Muscle layer of duodenum (tissue), 2 donors: Measurements from ENCODE around the gene ALDH2.
A peak's percentile ranks its signal among the peaks of the same experiment; 100 is the strongest.

Source experiments
- H3K27ac ChIP-seq: one replicate; pipeline ENCODE4 v1.7.0; 2013; ENCODE audit warnings: mild to moderate bottlenecking, low read length
- H3K27me3 ChIP-seq: one replicate; pipeline ENCODE4 v1.7.0; 2013; ENCODE audit warnings: low read depth, mild to moderate bottlenecking, control low read depth, low read length
- H3K36me3 ChIP-seq, 2 donors: one replicate each; pipeline ENCODE4 v1.7.0; 2013; ENCODE audit warnings: low read length in 2 of 2, control low read depth in 1 of 2, mild to moderate bottlenecking in 1 of 2; ENCODE audit not compliant: insufficient read depth in 2 of 2, control insufficient read depth in 1 of 2
- H3K4me1 ChIP-seq, 2 donors: one replicate each; pipeline ENCODE4 v1.7.0; 2013; ENCODE audit warnings: low read length in 2 of 2, mild to moderate bottlenecking in 2 of 2, control low read depth in 1 of 2, moderate library complexity in 1 of 2; ENCODE audit not compliant: insufficient read depth in 2 of 2, control insufficient read depth in 1 of 2
- H3K4me3 ChIP-seq, 2 donors: one replicate each; pipeline ENCODE4 v1.7.0; 2013; ENCODE audit warnings: low read length in 2 of 2, low read depth in 1 of 2, mild to moderate bottlenecking in 1 of 2
- H3K9me3 ChIP-seq, 2 donors: one replicate each; pipeline ENCODE4 v1.7.0; 2013; ENCODE audit warnings: low read length in 2 of 2, control low read depth in 1 of 2, mild to moderate bottlenecking in 1 of 2; ENCODE audit not compliant: control insufficient read depth in 1 of 2
- donor health status: healthy.

The ALDH2 gene

DNA sequence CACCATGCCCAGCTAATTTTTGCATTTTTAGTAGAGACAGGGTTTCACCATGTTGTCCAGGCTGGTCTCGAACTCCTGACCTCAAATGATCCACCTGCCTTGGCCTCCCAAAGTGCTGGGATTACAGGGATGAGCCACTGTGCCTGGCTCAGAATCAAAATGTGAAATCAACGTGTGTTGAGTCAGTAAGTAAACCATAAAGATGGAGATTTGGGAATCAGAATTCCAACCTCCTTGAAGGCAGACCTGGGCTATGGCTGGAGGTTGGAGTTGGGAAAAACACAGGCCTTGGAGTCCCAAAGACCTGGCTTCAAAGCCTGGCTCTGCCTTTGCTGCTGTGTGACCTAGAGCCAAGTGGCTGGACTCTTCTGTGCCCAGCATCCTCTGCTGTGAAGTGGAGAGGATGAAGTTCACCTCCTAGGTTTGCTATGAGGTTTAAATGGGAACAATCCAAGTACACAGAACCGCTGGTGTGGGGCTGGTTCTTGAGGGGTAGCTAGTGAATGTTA, 10.2 kb downstream of the ALDH2 start:
- no peaks in the 10 kb centered on the region for H3K9me3 ChIP-seq
- H3K27me3 ChIP-seq = no peaks in the 10 kb centered on the region
- H3K36me3 ChIP-seq = peaks cover 9 to 15% of the 10 kb centered on the region in 2 donors
- peaks cover 38 to 60% of the 10 kb centered on the region in 2 donors for H3K4me1 ChIP-seq
- peak overlapping the region; percentile 97 for H3K27ac ChIP-seq
- H3K4me3 ChIP-seq = no peak overlapping the region

DNA sequence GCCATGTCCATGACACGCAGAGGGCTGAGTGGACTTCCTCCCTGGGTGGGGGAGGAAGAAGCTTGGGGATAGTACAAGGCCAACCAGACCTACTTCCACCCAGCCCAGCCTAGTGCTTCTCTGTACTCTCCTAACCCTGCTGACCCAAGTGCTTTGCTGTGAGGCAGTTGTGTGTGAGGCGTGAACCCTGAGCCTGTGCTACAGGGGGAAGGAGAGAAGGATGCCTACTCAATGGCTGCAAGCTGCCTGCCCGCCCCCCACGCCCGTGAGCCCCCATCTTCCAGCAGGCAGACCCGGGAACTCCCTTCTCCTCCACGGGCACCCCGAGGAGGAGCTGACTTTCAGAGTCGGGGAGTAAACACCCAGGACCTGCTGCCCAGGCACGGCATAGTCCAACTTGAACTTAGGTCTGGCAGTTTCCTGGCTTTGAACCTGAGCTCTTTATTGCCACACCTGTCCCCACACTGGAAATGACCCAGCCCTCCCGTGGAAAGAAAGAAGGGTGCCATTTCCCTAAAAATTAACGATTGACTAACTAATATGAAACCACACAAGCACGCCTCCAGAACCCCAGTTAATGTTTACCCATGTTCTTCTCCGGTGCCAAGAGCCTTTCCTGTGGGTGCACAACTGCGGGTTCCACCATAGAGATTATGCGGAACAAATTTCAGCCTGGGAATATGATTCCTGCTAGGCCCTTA, 10.8 kb downstream of the ALDH2 start:
- peak overlapping the region; percentile 97 for H3K27ac ChIP-seq

DNA sequence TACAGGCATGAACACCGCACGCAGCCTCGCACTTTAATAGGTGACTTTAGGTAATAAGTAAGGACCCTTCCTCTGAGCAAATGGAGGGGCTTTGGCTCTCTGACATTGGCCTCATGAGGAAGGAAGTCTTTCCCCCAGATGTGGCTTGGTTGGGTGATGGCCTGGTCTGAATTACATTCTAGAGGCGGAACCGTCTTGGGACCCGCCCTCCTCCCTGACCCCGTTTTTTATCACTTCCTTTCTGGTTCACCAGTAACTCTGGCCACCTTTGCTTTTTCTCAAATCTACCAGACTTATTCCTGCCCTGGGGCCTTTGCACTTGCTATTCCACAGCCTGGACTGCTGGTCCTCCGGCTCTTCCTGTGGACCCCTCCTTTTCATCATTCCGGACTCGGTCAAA, 13.4 kb downstream of the ALDH2 start:
- H3K27me3 ChIP-seq = no peaks in the 10 kb centered on the region
- peak overlapping the region; percentile 6 for H3K27ac ChIP-seq
- peaks cover 20 to 27% of the 10 kb centered on the region in 2 donors for H3K4me1 ChIP-seq
- no peaks in the 10 kb centered on the region for H3K9me3 ChIP-seq
- H3K4me3 ChIP-seq = no peak overlapping the region
- peaks cover 32 to 40% of the 10 kb centered on the region in 2 donors for H3K36me3 ChIP-seq

More for the DNA sequence above, 10.8 kb downstream of the ALDH2 start:
- Histone ChIP-seq H3K9me3 (no peaks in the 10 kb centered on the region), H3K4me3 (no peak overlapping the region), H3K27me3 (no peaks in the 10 kb centered on the region), H3K4me1 (peaks cover 38 to 54% of the 10 kb centered on the region in 2 donors), H3K36me3 (peaks cover 11 to 16% of the 10 kb centered on the region in 2 donors)

DNA sequence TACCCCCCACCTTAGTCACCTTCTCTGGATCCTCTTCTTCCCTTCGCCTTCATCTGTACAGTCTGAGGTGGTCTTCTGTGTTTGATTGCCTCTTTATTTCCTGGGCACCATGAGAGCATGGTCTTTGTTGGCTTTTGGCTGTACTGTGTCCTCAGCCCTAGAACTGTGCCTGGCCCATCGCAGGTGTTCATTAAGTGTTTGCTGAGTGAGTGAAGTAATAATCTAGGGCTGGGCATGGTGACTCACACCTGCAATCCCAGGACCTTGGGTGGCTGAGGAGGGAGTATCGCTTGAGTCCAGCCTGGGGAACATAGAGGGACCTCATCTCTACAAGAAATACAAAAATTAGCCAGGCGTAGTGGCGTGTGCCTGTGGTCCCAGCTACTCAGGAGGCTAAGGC, 13.9 kb downstream of the ALDH2 start:
- no peaks in the 10 kb centered on the region for H3K9me3 ChIP-seq
- peaks cover 16 to 23% of the 10 kb centered on the region in 2 donors for H3K4me1 ChIP-seq
- H3K27ac ChIP-seq = peak overlapping the region; percentile 33

DNA sequence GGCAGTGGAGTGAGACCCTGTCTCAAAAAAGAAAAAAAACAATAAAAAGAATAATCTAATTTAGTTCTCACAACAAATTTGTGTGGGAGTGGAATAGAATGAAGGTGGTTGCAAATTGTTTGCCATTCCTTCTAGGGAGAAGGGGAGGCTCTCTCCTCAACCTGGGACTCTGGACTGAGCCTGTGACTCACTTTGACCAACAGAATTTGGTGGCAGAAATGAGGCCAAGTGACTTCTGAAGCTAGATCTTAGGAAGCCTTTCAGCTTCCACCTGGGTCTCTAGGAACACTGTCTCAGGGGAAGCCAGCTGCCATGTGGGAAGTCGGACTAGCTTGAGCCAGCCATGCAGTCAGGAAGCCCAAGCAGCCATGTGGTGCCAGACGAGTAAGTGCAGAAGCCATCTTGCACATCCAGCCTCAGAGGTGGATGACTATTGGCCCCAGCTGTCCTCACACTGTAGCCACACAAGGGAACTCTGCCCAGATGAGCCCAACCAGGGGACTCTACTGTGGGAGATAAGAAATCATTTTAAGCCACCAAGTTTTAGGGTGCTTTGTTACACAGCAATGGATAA, 14.4 kb downstream of the ALDH2 start:
- H3K27ac ChIP-seq = peak overlapping the region; percentile 33
- H3K27me3 ChIP-seq = no peaks in the 10 kb centered on the region
- H3K36me3 ChIP-seq = peaks cover 40 to 44% of the 10 kb centered on the region in 2 donors
- no peak overlapping the region for H3K4me3 ChIP-seq
- peaks cover 11 to 18% of the 10 kb centered on the region in 2 donors for H3K4me1 ChIP-seq
- no peaks in the 10 kb centered on the region for H3K9me3 ChIP-seq

More for the DNA sequence above, 13.9 kb downstream of the ALDH2 start:
- H3K27me3 ChIP-seq = no peaks in the 10 kb centered on the region
- H3K4me3 ChIP-seq = no peak overlapping the region
- H3K36me3 ChIP-seq = peaks cover 36 to 44% of the 10 kb centered on the region in 2 donors

DNA sequence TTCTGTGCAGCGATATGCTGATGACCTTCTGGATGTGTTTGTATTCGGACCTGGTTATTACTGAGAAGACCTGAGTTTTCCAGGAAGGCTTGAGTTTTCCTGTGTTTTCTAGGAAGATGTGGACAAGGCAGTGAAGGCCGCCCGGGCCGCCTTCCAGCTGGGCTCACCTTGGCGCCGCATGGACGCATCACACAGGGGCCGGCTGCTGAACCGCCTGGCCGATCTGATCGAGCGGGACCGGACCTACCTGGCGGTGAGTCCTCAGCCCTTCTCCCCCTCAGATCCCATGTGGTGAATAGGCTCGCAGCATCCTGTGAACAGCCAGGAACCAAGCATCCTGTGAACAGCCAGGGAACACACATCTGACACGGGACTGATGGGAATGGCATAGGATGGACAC, 16.3 kb downstream of the ALDH2 start:
- H3K27me3 ChIP-seq = no peaks in the 10 kb centered on the region
- H3K9me3 ChIP-seq = no peaks in the 10 kb centered on the region
- H3K27ac ChIP-seq = no peak overlapping the region
- H3K36me3 ChIP-seq = peaks cover 47 to 55% of the 10 kb centered on the region in 2 donors
- H3K4me1 ChIP-seq = peaks cover under 1 to 2% of the 10 kb centered on the region in 2 donors
- H3K4me3 ChIP-seq = no peak overlapping the region

DNA sequence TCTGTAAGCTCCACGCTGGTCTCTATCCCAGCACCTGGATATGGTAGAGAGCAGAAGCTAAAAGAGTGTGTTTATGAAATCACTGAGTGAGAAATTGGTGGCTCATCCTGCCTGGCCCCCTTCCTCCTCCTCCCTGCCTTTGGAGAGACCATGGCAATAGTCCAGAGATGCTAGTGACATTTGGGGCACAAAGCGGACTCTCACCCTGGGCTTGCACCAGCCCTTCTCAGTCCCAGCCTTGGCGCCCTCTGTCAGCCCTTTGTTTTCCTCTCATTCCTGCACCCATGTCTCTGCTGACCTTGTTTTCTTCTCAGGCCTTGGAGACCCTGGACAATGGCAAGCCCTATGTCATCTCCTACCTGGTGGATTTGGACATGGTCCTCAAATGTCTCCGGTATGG, 18.2 kb downstream of the ALDH2 start:
- H3K27me3 ChIP-seq = no peaks in the 10 kb centered on the region
- no peak overlapping the region for H3K27ac ChIP-seq
- H3K4me3 ChIP-seq = no peak overlapping the region
- H3K4me1 ChIP-seq = peaks cover 0 to 4% of the 10 kb centered on the region in 2 donors
- H3K9me3 ChIP-seq = no peaks in the 10 kb centered on the region
- H3K36me3 ChIP-seq = peaks cover 56 to 59% of the 10 kb centered on the region in 2 donors

DNA sequence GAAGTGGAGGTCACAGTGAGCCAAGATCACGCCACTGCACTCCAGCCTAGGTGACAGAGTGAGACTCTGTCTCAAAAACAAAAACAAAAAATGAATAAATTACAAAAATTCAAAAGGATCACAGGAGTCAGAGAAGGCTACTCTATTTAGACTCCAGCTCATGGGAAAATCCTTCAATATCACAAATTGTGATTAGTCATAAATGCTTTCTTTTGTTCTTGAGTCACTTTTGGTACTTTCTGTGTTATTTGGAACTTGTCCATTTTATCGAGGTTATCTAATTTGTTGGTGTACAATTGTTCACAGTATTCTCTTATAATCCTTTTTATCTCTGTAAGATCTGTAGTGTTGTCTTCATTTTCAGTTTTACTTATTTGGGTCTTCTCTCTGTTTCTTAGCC, 18.9 kb downstream of the ALDH2 start:
- Histone ChIP-seq H3K27me3 (no peaks in the 10 kb centered on the region), H3K4me1 (peaks cover 0 to 4% of the 10 kb centered on the region in 2 donors), H3K27ac (no peak overlapping the region), H3K4me3 (no peak overlapping the region), H3K36me3 (peaks cover 62 to 63% of the 10 kb centered on the region in 2 donors), H3K9me3 (no peaks in the 10 kb centered on the region)

DNA sequence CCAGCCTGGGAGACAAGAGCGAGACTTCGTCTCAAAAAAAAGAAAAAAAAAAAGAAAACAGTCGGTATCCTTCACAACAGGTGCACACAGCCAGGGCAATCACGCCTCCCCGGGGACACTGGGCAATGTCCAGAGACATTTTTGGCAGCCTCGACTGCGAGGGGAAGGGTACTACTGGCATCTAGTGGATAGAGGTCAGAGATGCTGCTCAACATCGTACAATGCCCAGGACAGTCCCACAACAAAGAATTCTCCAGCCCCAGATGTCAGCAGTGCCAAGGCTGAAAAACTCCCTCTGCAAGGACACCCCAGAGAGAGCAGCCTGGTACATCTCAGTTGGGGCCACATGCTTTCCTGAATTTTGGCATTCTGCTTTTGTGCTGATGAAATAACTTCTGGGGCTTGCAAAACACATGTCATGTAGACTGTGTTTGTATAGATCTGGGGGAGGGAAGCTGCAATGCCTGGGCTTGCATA, 21.5 kb downstream of the ALDH2 start:
- Histone ChIP-seq H3K36me3 (peaks cover 68 to 69% of the 10 kb centered on the region in 2 donors), H3K27ac (no peak overlapping the region)

DNA sequence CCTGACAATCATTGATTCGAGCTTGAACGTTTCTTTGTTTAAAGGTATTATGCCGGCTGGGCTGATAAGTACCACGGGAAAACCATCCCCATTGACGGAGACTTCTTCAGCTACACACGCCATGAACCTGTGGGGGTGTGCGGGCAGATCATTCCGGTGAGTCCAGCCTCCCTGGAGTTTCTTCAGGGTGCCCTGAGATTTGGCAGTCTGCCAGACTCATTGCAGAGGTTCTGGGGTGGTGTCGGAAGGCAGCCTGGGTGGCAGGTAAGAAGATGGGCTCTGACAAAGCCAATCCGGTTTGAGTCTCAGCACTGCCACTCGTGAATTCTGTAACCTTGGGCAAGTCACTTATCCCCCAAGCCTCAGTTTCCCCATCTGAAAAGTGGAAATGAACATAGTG, 23.0 kb downstream of the ALDH2 start:
- Histone ChIP-seq H3K4me3 (no peak overlapping the region), H3K4me1 (peaks cover 0 to 4% of the 10 kb centered on the region in 2 donors), H3K36me3 (peaks cover 60 to 68% of the 10 kb centered on the region in 2 donors), H3K27ac (no peak overlapping the region), H3K9me3 (no peaks in the 10 kb centered on the region), H3K27me3 (no peaks in the 10 kb centered on the region)

More for the DNA sequence above, 21.5 kb downstream of the ALDH2 start:
- Histone ChIP-seq H3K4me3 (no peak overlapping the region), H3K27me3 (no peaks in the 10 kb centered on the region), H3K4me1 (peaks cover 0 to 4% of the 10 kb centered on the region in 2 donors), H3K9me3 (no peaks in the 10 kb centered on the region)

DNA sequence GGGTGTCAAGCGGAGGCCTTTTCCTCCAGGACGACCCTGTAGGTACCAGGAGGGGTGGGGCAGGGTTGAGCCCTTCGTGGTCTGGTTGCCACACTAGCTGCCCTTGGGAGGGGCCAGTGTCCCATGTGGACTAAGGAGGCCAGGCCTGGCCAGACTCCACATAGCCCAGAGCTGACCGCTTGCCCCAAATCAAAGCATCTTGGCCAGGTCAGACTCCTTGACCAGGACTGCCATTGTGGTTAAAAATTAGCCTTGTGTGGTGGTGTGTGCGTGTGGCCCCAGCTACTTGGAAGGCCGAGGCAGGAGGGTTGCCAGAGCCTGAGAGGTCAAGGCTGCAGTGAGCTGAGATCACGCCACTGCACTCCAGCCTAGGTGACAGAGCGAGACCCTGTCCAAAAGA, 24.8 kb downstream of the ALDH2 start:
- H3K4me3 ChIP-seq = no peak overlapping the region
- H3K27ac ChIP-seq = no peak overlapping the region
- peaks cover 0 to 4% of the 10 kb centered on the region in 2 donors for H3K4me1 ChIP-seq
- H3K36me3 ChIP-seq = peaks cover 52 to 71% of the 10 kb centered on the region in 2 donors
- no peaks in the 10 kb centered on the region for H3K27me3 ChIP-seq
- no peaks in the 10 kb centered on the region for H3K9me3 ChIP-seq
